Stimulated activated naive CD4-positive, alpha-beta T cell treated with Interleukin-2 at 50 U/mL for 16 hours (primary cell): ENCODE results near the gene CABP2.
"Not testable (repeated sequence)": the region's sequence is repeated elsewhere in the genome, so short reads cannot be mapped to it uniquely, and the experiment has no call there.

Experiments used
- DNase-seq: peaks from one replicate; lab custom pipeline; 2025; lab: John Stamatoyannopoulos, UW

CABP2 gene

DNA sequence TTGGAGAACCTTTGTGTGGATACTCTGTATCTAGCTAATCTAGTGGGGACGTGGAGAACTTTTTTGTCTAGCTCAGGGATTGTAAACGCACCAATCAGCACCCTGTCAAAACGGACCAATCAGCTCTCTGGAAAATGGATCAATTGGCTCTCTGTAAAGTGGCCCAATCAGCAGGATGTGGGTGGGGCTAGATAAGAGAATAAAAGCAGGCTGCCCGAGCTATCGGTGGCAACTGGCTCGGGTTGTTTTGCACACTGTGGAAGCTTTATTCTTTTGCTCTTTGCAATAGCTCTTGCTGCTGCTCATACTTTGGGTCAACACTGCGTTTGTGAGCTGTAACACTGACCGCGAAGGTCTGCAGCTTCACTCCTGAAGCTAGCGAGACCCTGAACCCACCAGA lies 46.6 kb downstream of the CABP2 start:
- DNase-seq = not testable (repeated sequence)

- no peak for DNase-seq
Measured at GRCh38 chr11:67472882-67473281, 50.4 kb downstream of the CABP2 start.

GRCh38 chr11:67470337-67471002 lies 52.8 kb downstream of the CABP2 start:
- no peak for DNase-seq

- no peak for DNase-seq
Measured at GRCh38 chr11:67469508-67469811, 53.8 kb downstream of the CABP2 start.
